GM12878 (cell line): Measurements from ENCODE around the gene EPS8. TPM values are rescaled to one million over a fixed set of nuclear protein-coding genes. Genes with fewer than 3 reads are reported as not detected.

Experiments
- ATAC-seq: fragments of 200-7000 bp; cut with Tn5 transposase; 3 replicates; pipeline ENCODE4 v1.9.1; 2020; ENCODE audit warnings: mild to moderate bottlenecking, moderate library complexity
- BruUV-seq: library from RNA; stranded (reverse); fragments of 400-500 nt; replicated peaks from 2 replicates; lab custom pipeline; 2021; lab: Mats Ljungman, UMichigan
- CTCF ChIA-PET: fragments of 300-600 bp; sonication (Branson Sonifier 250); formaldehyde crosslinking; extraction: SDS; loops from one replicate; lab custom pipeline; 2021; ENCODE audit warnings: inconsistent platforms; lab: Yijun Ruan, JAX
- POLR2A ChIA-PET: fragments of 350-600 bp; formaldehyde crosslinking; extraction: SDS; loops from one replicate; lab custom pipeline; 2021; ENCODE audit warnings: inconsistent platforms; lab: Charles Lee
- RAD21 ChIA-PET: fragments of 300-600 bp; sonication (Branson Sonifier 250); formaldehyde crosslinking; loops from one replicate; lab custom pipeline; 2023; ENCODE audit warnings: antibody characterized with exemption; ENCODE audit not compliant: unreplicated experiment; lab: Charles Lee
- SMC1A ChIA-PET: fragments of 300-600 bp; sonication (Branson Sonifier 250); formaldehyde crosslinking; loops from one replicate; lab custom pipeline; 2023; ENCODE audit not compliant: unreplicated experiment, uncharacterized antibody; lab: Charles Lee
- DNase-seq: peaks from one replicate; pipeline ENCODE4 v3.0.0-alpha.2; 2011; ENCODE audit warnings: low read depth, low spot score
- FAIRE-seq: peaks from 3 replicates; lab custom pipeline; 2011; peaks lifted over from hg19 to GRCh38; lab: Jason Lieb, UNC
- H2AFZ ChIP-seq: 2 replicates; pipeline ENCODE4 v1.6.0; 2011; ENCODE audit warnings: low read depth, low read length, control low read depth; ENCODE audit not compliant: control insufficient read depth
- H3K27ac ChIP-seq: 2 replicates; pipeline ENCODE4 v1.5.1; 2011; ENCODE audit warnings: control low read depth; ENCODE audit not compliant: control insufficient read depth, insufficient read depth
- H3K27me3 ChIP-seq, 2 experiments: replicated peaks in 1 of 2; 2 replicates each; pipeline versions ENCODE4 v1.6.0 to v1.6.1; 2011; ENCODE audit warnings: low read length in 1 of 2; ENCODE audit not compliant: control insufficient read depth in 2 of 2, insufficient read depth in 2 of 2
- H3K36me3 ChIP-seq, 2 experiments: 2 replicates each; pipeline ENCODE4 v1.5.1; 2011; ENCODE audit warnings: low read length in 1 of 2; ENCODE audit not compliant: control insufficient read depth in 2 of 2, insufficient read depth in 2 of 2
- H3K4me1 ChIP-seq: 2 replicates; pipeline ENCODE4 v1.6.1; 2011; ENCODE audit warnings: mild to moderate bottlenecking, low read length, moderate library complexity, mixed read lengths; ENCODE audit not compliant: control insufficient read depth, insufficient read depth
- H3K4me2 ChIP-seq: 2 replicates; pipeline ENCODE4 v1.6.0; 2011; ENCODE audit warnings: control low read depth; ENCODE audit not compliant: control insufficient read depth, insufficient read depth
- H3K4me3 ChIP-seq: fragments of 200-600 bp; sonication (generic); 2 replicates; pipeline ENCODE4 v1.5.1; 2016
- H3K79me2 ChIP-seq: 2 replicates; pipeline ENCODE4 v1.6.0; 2011; ENCODE audit warnings: low read length; ENCODE audit not compliant: control insufficient read depth, insufficient read depth
- H3K9ac ChIP-seq: 2 replicates; pipeline ENCODE4 v1.8.0; 2011; ENCODE audit warnings: low read length, control low read depth, mixed read lengths; ENCODE audit not compliant: control insufficient read depth, insufficient read depth
- H3K9me3 ChIP-seq: replicated peaks from 3 replicates; pipeline ENCODE4 v1.5.1; 2011; ENCODE audit warnings: mild to moderate bottlenecking, low read length; ENCODE audit not compliant: control insufficient read depth, insufficient read depth
- H4K20me1 ChIP-seq: 2 replicates; pipeline ENCODE4 v1.6.0; 2011; ENCODE audit not compliant: control insufficient read depth, insufficient read depth
- ATF2 ChIP-seq: IDR thresholded peaks from 2 replicates; pipeline ENCODE4 v1.6.1; 2012; ENCODE audit warnings: low read length, inconsistent platforms
- BCLAF1 ChIP-seq: fragments of 450-650 bp; IDR thresholded peaks from 2 replicates; pipeline ENCODE4 v1.6.1; 2017; ENCODE audit warnings: antibody characterized with exemption, mild to moderate bottlenecking, moderate library complexity
- E2F8 ChIP-seq: fragments of 450-650 bp; IDR thresholded peaks from 2 replicates; pipeline ENCODE4 v1.6.1; 2018; ENCODE audit warnings: mild to moderate bottlenecking, low read depth, moderate library complexity; ENCODE audit not compliant: partially characterized antibody
- FOXM1 ChIP-seq: IDR thresholded peaks from 2 replicates; pipeline ENCODE4 v1.6.1; 2012; ENCODE audit warnings: low read depth, mild to moderate bottlenecking, inconsistent platforms, low read length, moderate library complexity
- JUND ChIP-seq: IDR thresholded peaks from 2 replicates; pipeline ENCODE4 v1.6.1; 2012; ENCODE audit warnings: low read depth, mild to moderate bottlenecking, low read length, improper control_type of control experiment, moderate library complexity
- NFYB ChIP-seq: IDR thresholded peaks from 2 replicates; pipeline ENCODE4 v1.6.1; 2011; ENCODE audit warnings: low read depth, mild to moderate bottlenecking, low read length, improper control_type of control experiment, moderate library complexity; ENCODE audit not compliant: insufficient read depth
- NR2C2 ChIP-seq: IDR thresholded peaks from 2 replicates; pipeline ENCODE4 v1.6.1; 2011; ENCODE audit warnings: borderline replicate concordance, low read depth; ENCODE audit not compliant: control insufficient read depth, insufficient read length
- RFX5 ChIP-seq: IDR thresholded peaks from 2 replicates; pipeline ENCODE4 v1.6.1; 2011; ENCODE audit warnings: low read depth, low read length, improper control_type of control experiment
- SMAD1 ChIP-seq: fragments of 450-650 bp; IDR thresholded peaks from 2 replicates; pipeline ENCODE4 v1.6.1; 2018; ENCODE audit warnings: mild to moderate bottlenecking, low read depth; ENCODE audit not compliant: partially characterized antibody
- SUZ12 ChIP-seq: fragments of 200-600 bp; sonication (generic); IDR thresholded peaks from one replicate; pipeline ENCODE4 v1.6.1; 2018; ENCODE audit warnings: antibody characterized with exemption, mild to moderate bottlenecking; ENCODE audit not compliant: unreplicated experiment
- TCF12 ChIP-seq: IDR thresholded peaks from 2 replicates; pipeline ENCODE4 v1.6.1; 2011; ENCODE audit warnings: low read depth, mild to moderate bottlenecking, low read length
- ZBED1 ChIP-seq: IDR thresholded peaks from 2 replicates; pipeline ENCODE4 v1.6.1; 2016; ENCODE audit warnings: borderline replicate concordance
- WGBS: methylation state at CpG from one replicate; pipeline ENCODE4 v1.1.6; 2016; ENCODE audit warnings: low lambda C conversion rate; ENCODE audit not compliant: insufficient replicate concordance, insufficient coverage; ENCODE audit errors: missing lambda C conversion rate; 5-methylcytosine and 5-hydroxymethylcytosine counted together
- in situ Hi-C: fragments of 300-500 bp; cut with MboI; formaldehyde crosslinking; loops from 9 replicates; pipeline ENCODE4 v1.14.3; 2018; ENCODE audit warnings: mixed read lengths
- intact Hi-C: fragments of 100-400 bp; cut with micrococcal nuclease; formaldehyde crosslinking; loops from one replicate; pipeline ENCODE4 v1.14.2; 2022; ENCODE audit not compliant: unreplicated experiment
- polyA plus RNA-seq, 11 experiments: library from polyadenylated mRNA; depleted of rRNA in 4 of 11; unstranded in 6 of 11; stranded (reverse) in 5 of 11; fragments of >200 nt; fragmentation: Nextera tagmentation in 4 of 11; fragmentation: Illumina TruSeq in 1 of 11; extraction: Ambion mirVana in 4 of 11; extraction: Trizol in 1 of 11; gene quantifications; 1 replicate in 1 of 11; 2 replicates in 10 of 11; pipeline versions ENCODE4 v1.2.1 to v1.2.3, GENCODE V29; 2011 to 2016; ENCODE audit warnings: inconsistent platforms in 2 of 11, missing spikeins in 2 of 11, low read depth in 1 of 11
- total RNA-seq, 4 experiments: library from RNA; depleted of rRNA in 3 of 4; stranded (reverse); fragments of >200 nt in 3 of 4; fragmentation: Illumina TruSeq in 1 of 4; extraction: Trizol in 1 of 4; gene quantifications; 2 replicates each; pipeline versions ENCODE4 v1.2.1 to v1.2.3, GENCODE V29; 2013 to 2021

Gene EPS8
- total and polyA plus RNA-seq, 10 of the 15 experiments (the other 5 are each of a cell fraction or from before 2014, with no cell fraction given): 1.3 to 127 (median 3.4) TPM

GRCh38 chr12:15796493-15797141 is 7.4 kb upstream of the EPS8 start:
- Histone ChIP-seq H3K4me2 (no peak overlapping the region), H3K27me3 (no peaks in the 10 kb centered on the region; a peak in 1 of 4 replicates), H3K79me2 (no peaks in the 10 kb centered on the region), H3K9ac (no peak overlapping the region), H3K27ac (no peak overlapping the region), H3K36me3 (no peaks in the 10 kb centered on the region), H4K20me1 (no peaks in the 10 kb centered on the region), H3K4me1 (no peaks in the 10 kb centered on the region), H3K4me3 (no peak overlapping the region), H2AFZ (no peak overlapping the region), H3K9me3 (no peaks in the 10 kb centered on the region)
- intact Hi-C loops (no loop called here), in situ Hi-C loops (no loop called here)
- 64% methylated on average over 4 of the region's 4 CpGs for WGBS
- POLR2A ChIA-PET: interaction anchor here (1.0 kb wide), 1 partner anchor 52 kb away, joined by 4 read pairs; no protein-coding TSS in a partner anchor
- CTCF ChIA-PET: interaction anchor here (0.7 to 1.9 kb wide), 8 partner anchors 8 to 123 kb away, joined by 3 to 10 read pairs (median 3); no protein-coding TSS in a partner anchor
- RAD21 ChIA-PET: interaction anchor here (0.9 to 1.6 kb wide), 9 partner anchors 13 to 212 kb away, joined by 3 to 6 read pairs (median 3); no protein-coding TSS in a partner anchor
- SMC1A ChIA-PET: interaction anchor here (0.8 to 13.4 kb wide), 11 partner anchors 11 to 145 kb away, joined by 3 to 201 read pairs (median 5); no protein-coding TSS in a partner anchor
- FAIRE-seq: no peak
- no peak for DNase-seq
- TF ChIP-seq FOXM1: no peak
- no peak for TF ChIP-seq JUND
- TF ChIP-seq ATF2: no peak
- TF ChIP-seq RFX5: no peak
- no peak for TF ChIP-seq BCLAF1
- no peak for TF ChIP-seq E2F8
- no peak for TF ChIP-seq ZBED1
- TF ChIP-seq TCF12: no peak
- TF ChIP-seq NR2C2: no peak
- TF ChIP-seq SUZ12: no peak
- TF ChIP-seq SMAD1: no peak
- TF ChIP-seq NFYB: no peak
- ATAC-seq: peak; percentile 43; the same call in 2 of the 3 replicates
- no TSS peak for BruUV-seq
